Measurements from ENCODE around the gene RBP5.

RBP5 gene

GRCh38 chr12:7128681-7129286, at the start of gene RBP5:
RBP5 (minus strand) TSS chr12:7128889; CDS start chr12:7128775, 114 bp downstream.
- DNase-seq, result no peak

GRCh38 chr12:7178481-7178880, 49.8 kb upstream of the RBP5 start:
- DNase-seq, result no peak

GRCh38 chr12:7176595-7176994, 47.9 kb upstream of the RBP5 start:
- DNase-seq, result no peak

- no peak for DNase-seq
Observed at GRCh38 chr12:7175493-7175892, 46.8 kb upstream of the RBP5 start.

GRCh38 chr12:7171854-7172253, 43.2 kb upstream of the RBP5 start:
- DNase-seq, result no peak

- no peak for DNase-seq
Observed at GRCh38 chr12:7169951-7170350, 41.3 kb upstream of the RBP5 start.

- DNase-seq, result peak; percentile 23 to 42
Observed at GRCh38 chr12:7162691-7163114, 34.0 kb upstream of the RBP5 start.

GRCh38 chr12:7161811-7162210, 33.1 kb upstream of the RBP5 start:
- DNase-seq, result no peak

- no peak for DNase-seq
Observed at GRCh38 chr12:7161327-7161726, 32.6 kb upstream of the RBP5 start.

GRCh38 chr12:7160183-7160582, 31.5 kb upstream of the RBP5 start:
- DNase-seq, result no peak

- no peak for DNase-seq
Observed at GRCh38 chr12:7158781-7159609, 30.3 kb upstream of the RBP5 start.

- DNase-seq, result no peak
Observed at GRCh38 chr12:7157391-7157790, 28.7 kb upstream of the RBP5 start.

- DNase-seq, result no peak
Observed at GRCh38 chr12:7156259-7157197, 27.8 kb upstream of the RBP5 start.

GRCh38 chr12:7155471-7156034, 26.9 kb upstream of the RBP5 start:
- DNase-seq, result no peak

GRCh38 chr12:7154901-7155470, 26.3 kb upstream of the RBP5 start:
- no peak for DNase-seq

- DNase-seq, result no peak
Observed at GRCh38 chr12:7154042-7154441, 25.4 kb upstream of the RBP5 start.

- no peak for DNase-seq
Observed at GRCh38 chr12:7152818-7153217, 24.1 kb upstream of the RBP5 start.

GRCh38 chr12:7151532-7151931, 22.8 kb upstream of the RBP5 start:
- DNase-seq, result no peak

GRCh38 chr12:7150841-7151240, 22.2 kb upstream of the RBP5 start:
- no peak for DNase-seq

GRCh38 chr12:7150356-7150755, 21.7 kb upstream of the RBP5 start:
- no peak for DNase-seq

- DNase-seq, result no peak
Observed at GRCh38 chr12:7146906-7147305, 18.2 kb upstream of the RBP5 start.

GRCh38 chr12:7146228-7146627, 17.5 kb upstream of the RBP5 start:
- DNase-seq, result no peak

GRCh38 chr12:7145671-7146070, 17.0 kb upstream of the RBP5 start:
- no peak for DNase-seq

Measured in stimulated activated CD4-positive, alpha-beta T cell treated with anti-CD3 and anti-CD28 coated beads, Interleukin-2, amount 100 ng/mL, for 24 hours (primary cell).